GM12801 (cell line): ENCODE results near the gene CNTNAP2.

Source experiments
- CTCF ChIP-seq: IDR thresholded peaks from one replicate; pipeline ENCODE4 v1.5.1; 2011; ENCODE audit warnings: control low read depth; ENCODE audit not compliant: insufficient read length; ENCODE audit errors: extremely low read depth

Gene CNTNAP2

GRCh38 chr7:148222721-148223120, 2106.1 kb downstream of the CNTNAP2 start:
- TF ChIP-seq CTCF: no peak

- TF ChIP-seq CTCF: no peak
Measured at GRCh38 chr7:148223160-148223559, 2106.6 kb downstream of the CNTNAP2 start.

GRCh38 chr7:148223738-148224137, 2107.1 kb downstream of the CNTNAP2 start:
- no peak for TF ChIP-seq CTCF

GRCh38 chr7:148230296-148230695, 2113.7 kb downstream of the CNTNAP2 start:
- TF ChIP-seq CTCF: no peak

GRCh38 chr7:148230883-148231282, 2114.3 kb downstream of the CNTNAP2 start:
- TF ChIP-seq CTCF: no peak

GRCh38 chr7:148232784-148233183, 2116.2 kb downstream of the CNTNAP2 start:
- no peak for TF ChIP-seq CTCF

GRCh38 chr7:148234715-148235114, 2118.1 kb downstream of the CNTNAP2 start:
- TF ChIP-seq CTCF: no peak
